Neutrophil (primary cell): ENCODE measurements around the gene HOXA2.

Experiments used
- H3K27ac ChIP-seq: fragments of 200-600 bp; sonication (generic); 2 replicates; pipeline ENCODE4 v1.5.1; 2016; ENCODE audit warnings: mild to moderate bottlenecking, moderate library complexity
- H3K27me3 ChIP-seq: fragments of 200-600 bp; sonication (generic); 2 replicates; pipeline ENCODE4 v1.6.0; 2016; ENCODE audit warnings: mild to moderate bottlenecking
- H3K36me3 ChIP-seq: fragments of 200-600 bp; sonication (generic); 2 replicates; pipeline ENCODE4 v1.5.1; 2017
- H3K4me1 ChIP-seq, 2 experiments: fragments of 200-600 bp in 1 of 2; sonication (generic) in 1 of 2; 1 replicate in 1 of 2; 2 replicates in 1 of 2; pipeline versions ENCODE4 v1.5.1 to v1.6.1; 2013 to 2016; ENCODE audit warnings: low read depth in 1 of 2, low read length in 1 of 2, mild to moderate bottlenecking in 1 of 2, moderate library complexity in 1 of 2; ENCODE audit not compliant: control insufficient read depth in 1 of 2, insufficient read depth in 1 of 2
- H3K4me3 ChIP-seq, 2 experiments: fragments of 200-600 bp in 1 of 2; sonication (generic) in 1 of 2; 1 replicate in 1 of 2; 2 replicates in 1 of 2; pipeline ENCODE4 v1.5.1; 2013 to 2016; ENCODE audit warnings: low read depth in 1 of 2, low read length in 1 of 2, mild to moderate bottlenecking in 1 of 2, moderate library complexity in 1 of 2
- H3K9me3 ChIP-seq: fragments of 200-600 bp; sonication (generic); 2 replicates; pipeline ENCODE4 v1.5.1; 2016
- CTCF ChIP-seq: fragments of 200-600 bp; sonication (generic); IDR thresholded peaks from 2 replicates; pipeline ENCODE4 v1.5.1; 2016; ENCODE audit warnings: antibody characterized with exemption

Gene HOXA2

GRCh38 chr7:27065709-27066108 is 36.8 kb downstream of the HOXA2 start:
- no peak overlapping the region for H3K27ac ChIP-seq
- no peak overlapping the region for H3K4me3 ChIP-seq
- no peaks in the 10 kb centered on the region for H3K9me3 ChIP-seq
- no peaks in the 10 kb centered on the region for H3K36me3 ChIP-seq
- no peaks in the 10 kb centered on the region for H3K4me1 ChIP-seq
- no peaks in the 10 kb centered on the region for H3K27me3 ChIP-seq
- TF ChIP-seq CTCF, result no peak

- Histone ChIP-seq H3K27me3 (no peaks in the 10 kb centered on the region), H3K4me1 (no peaks in the 10 kb centered on the region), H3K27ac (no peak overlapping the region), H3K36me3 (no peaks in the 10 kb centered on the region), H3K4me3 (no peak overlapping the region), H3K9me3 (no peaks in the 10 kb centered on the region)
- no peak for TF ChIP-seq CTCF
Measured at GRCh38 chr7:27064661-27065060, 37.8 kb downstream of the HOXA2 start.

- no peaks in the 10 kb centered on the region for H3K36me3 ChIP-seq
- no peaks in the 10 kb centered on the region for H3K4me1 ChIP-seq
- H3K27ac ChIP-seq, result no peak overlapping the region
- no peaks in the 10 kb centered on the region for H3K9me3 ChIP-seq
- TF ChIP-seq CTCF, result no peak
- H3K27me3 ChIP-seq, result no peaks in the 10 kb centered on the region
- H3K4me3 ChIP-seq, result no peak overlapping the region
Measured at GRCh38 chr7:27064159-27064558, 38.3 kb downstream of the HOXA2 start.

GRCh38 chr7:27062946-27063345 is 39.5 kb downstream of the HOXA2 start:
- no peaks in the 10 kb centered on the region for H3K4me1 ChIP-seq
- no peaks in the 10 kb centered on the region for H3K27me3 ChIP-seq

GRCh38 chr7:27053153-27053552 is 49.3 kb downstream of the HOXA2 start:
- Histone ChIP-seq H3K4me3 (no peak overlapping the region), H3K9me3 (no peaks in the 10 kb centered on the region), H3K27ac (no peak overlapping the region), H3K36me3 (no peaks in the 10 kb centered on the region), H3K4me1 (no peaks in the 10 kb centered on the region), H3K27me3 (no peaks in the 10 kb centered on the region)
- TF ChIP-seq CTCF, result no peak

More at GRCh38 chr7:27062946-27063345, 39.5 kb downstream of the HOXA2 start:
- no peak overlapping the region for H3K4me3 ChIP-seq
- TF ChIP-seq CTCF, result no peak
- H3K9me3 ChIP-seq, result no peaks in the 10 kb centered on the region
- H3K36me3 ChIP-seq, result no peaks in the 10 kb centered on the region
- no peak overlapping the region for H3K27ac ChIP-seq

GRCh38 chr7:27051451-27051850 is 51.0 kb downstream of the HOXA2 start:
- no peak overlapping the region for H3K4me3 ChIP-seq
- no peak for TF ChIP-seq CTCF
- H3K27me3 ChIP-seq, result no peaks in the 10 kb centered on the region
- H3K27ac ChIP-seq, result no peak overlapping the region
- no peaks in the 10 kb centered on the region for H3K9me3 ChIP-seq
- peaks cover 0 to 4% of the 10 kb centered on the region in 2 experiments for H3K4me1 ChIP-seq
- H3K36me3 ChIP-seq, result no peaks in the 10 kb centered on the region
